ENCODE data around the gene PTPN3. TPM values are rescaled to one million over a fixed set of nuclear protein-coding genes. Genes with fewer than 3 reads are reported as not detected.

The PTPN3 gene
- total and polyA plus RNA-seq, 5 donors from 2014 or later: 0.03 to 0.47 (median 0.21) TPM; not detected in 1

DNA sequence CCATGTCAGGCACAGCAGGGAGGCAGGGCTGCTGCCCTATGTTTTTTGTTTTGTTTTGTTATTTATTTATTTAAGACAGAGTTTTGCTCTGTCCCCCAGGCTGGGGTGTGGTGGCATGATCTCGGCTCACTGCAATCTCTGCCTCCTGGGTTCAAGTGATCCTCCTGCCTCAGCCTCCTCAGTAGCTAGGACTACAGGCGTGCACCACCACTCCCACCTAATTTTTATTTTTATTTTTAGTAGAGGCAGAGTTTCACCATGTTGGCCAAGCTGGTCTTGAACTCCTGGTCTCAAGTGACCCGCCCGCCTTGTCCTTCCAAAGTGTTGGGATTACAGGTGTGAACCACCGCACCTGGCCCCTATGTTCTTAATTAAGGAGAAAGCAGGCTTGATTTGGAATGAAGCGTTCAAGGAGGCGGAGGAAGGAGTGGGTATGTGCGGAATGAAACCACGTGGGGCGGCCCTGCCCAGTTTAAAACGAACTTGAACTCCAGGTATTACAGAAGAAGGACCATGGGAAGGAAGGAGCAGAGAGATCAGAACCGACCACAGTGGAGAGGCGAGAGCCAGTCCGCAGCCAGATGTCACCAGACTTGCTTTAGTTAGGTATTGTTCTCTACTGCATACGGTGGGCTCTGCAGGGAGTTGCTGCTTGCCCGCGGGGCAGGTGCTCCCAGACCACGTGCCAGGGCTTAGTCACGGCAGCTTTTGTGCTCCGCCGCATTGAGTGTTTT lies 142.4 kb downstream of the PTPN3 start:
- Mint-ChIP-seq H3K36me3 (no peaks in the 10 kb centered on the region), H3K4me1 (no peaks in the 10 kb centered on the region), H3K9me3 (no peaks in the 10 kb centered on the region), H3K27me3 (peaks cover 16% of the 10 kb centered on the region), H3K27ac (no peak overlapping the region), H3K4me3 (no peak overlapping the region)
- H3K9me3 ChIP-seq (ENCODE audit: control insufficient read depth in 2 of 2, low read length in 2 of 2): no peaks in the 10 kb centered on the region
- no peaks in the 10 kb centered on the region for H3K27me3 ChIP-seq (ENCODE audit: control insufficient read depth, insufficient read depth, low read length)
- no peaks in the 10 kb centered on the region for H3K4me1 ChIP-seq (ENCODE audit: control insufficient read depth, insufficient read depth, low read length, poor library complexity, severe bottlenecking)
- no peak overlapping the region for H3K4me3 ChIP-seq (ENCODE audit: low read depth, low read length)
- DNase-seq (no peak), ATAC-seq (ENCODE audit: low read depth in 2 of 2) (no peak)
- H3K27ac ChIP-seq (ENCODE audit: insufficient read depth, low read length, poor library complexity, severe bottlenecking): no peak overlapping the region
- H3K36me3 ChIP-seq (ENCODE audit: control insufficient read depth, insufficient read depth, low read length): no peaks in the 10 kb centered on the region

DNA sequence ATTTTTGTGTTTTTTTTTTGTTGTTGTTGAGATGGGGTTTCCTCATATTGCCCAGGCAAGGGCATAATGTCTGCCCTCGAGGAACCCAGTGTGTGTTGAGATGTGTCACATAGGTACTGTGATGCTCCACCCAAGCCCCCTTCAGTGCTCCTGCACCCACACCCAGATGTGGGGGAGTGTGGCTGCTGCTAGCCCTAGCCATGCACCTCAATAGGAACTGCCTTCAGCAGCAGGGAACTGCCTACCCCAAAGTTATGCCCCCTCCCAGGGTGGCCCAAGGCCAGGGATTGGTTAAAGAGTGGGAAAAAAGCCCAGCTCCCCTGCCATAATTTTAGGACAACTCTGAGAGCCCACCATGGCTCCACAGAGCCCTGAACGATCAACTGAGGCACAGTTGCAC lies 143.9 kb downstream of the PTPN3 start:
- Histone ChIP-seq H3K4me3 (ENCODE audit: low read depth, low read length) (no peak overlapping the region), H3K27me3 (ENCODE audit: control insufficient read depth, insufficient read depth, low read length) (no peaks in the 10 kb centered on the region), H3K9me3 (ENCODE audit: control insufficient read depth in 2 of 2, low read length in 2 of 2) (no peaks in the 10 kb centered on the region), H3K4me1 (ENCODE audit: control insufficient read depth, insufficient read depth, low read length, poor library complexity, severe bottlenecking) (no peaks in the 10 kb centered on the region), H3K36me3 (ENCODE audit: control insufficient read depth, insufficient read depth, low read length) (no peaks in the 10 kb centered on the region), H3K27ac (ENCODE audit: insufficient read depth, low read length, poor library complexity, severe bottlenecking) (no peak overlapping the region)
- Mint-ChIP-seq H3K4me1 (no peaks in the 10 kb centered on the region), H3K27me3 (peaks cover 10% of the 10 kb centered on the region), H3K4me3 (no peak overlapping the region), H3K27ac (no peak overlapping the region), H3K36me3 (no peaks in the 10 kb centered on the region), H3K9me3 (no peaks in the 10 kb centered on the region)
- no peak for DNase-seq
- ATAC-seq (ENCODE audit: low read depth in 2 of 2): no peak

DNA sequence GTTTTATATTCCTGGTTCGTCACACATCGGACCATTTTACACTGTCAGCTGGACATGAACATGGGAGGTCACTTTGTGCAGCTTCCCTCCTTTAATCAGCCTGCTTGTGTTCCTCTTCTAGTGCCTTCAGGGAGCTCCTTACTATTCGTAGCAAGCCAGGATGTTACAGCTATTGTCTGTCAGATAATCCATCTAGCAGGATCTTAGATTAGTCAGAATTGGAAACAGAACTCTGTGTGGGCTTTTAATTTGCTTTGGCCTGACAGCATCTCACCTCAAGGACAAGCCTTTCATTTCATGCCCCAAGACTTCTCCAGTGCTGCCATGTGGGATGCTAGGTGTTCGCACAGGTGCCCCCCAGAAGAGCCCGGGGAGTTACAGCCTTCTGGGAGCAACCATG lies 147.1 kb downstream of the PTPN3 start:
- no peaks in the 10 kb centered on the region for H3K36me3 ChIP-seq (ENCODE audit: control insufficient read depth, insufficient read depth, low read length)
- Mint-ChIP-seq H3K4me1 (no peaks in the 10 kb centered on the region), H3K4me3 (no peak overlapping the region), H3K27me3 (peaks cover 10% of the 10 kb centered on the region), H3K9me3 (peaks cover 0 to 1% (median 0%) of the 10 kb centered on the region in 7 donors), H3K27ac (no peak overlapping the region), H3K36me3 (no peaks in the 10 kb centered on the region)
- no peak overlapping the region for H3K4me3 ChIP-seq (ENCODE audit: low read depth, low read length)
- H3K27me3 ChIP-seq (ENCODE audit: control insufficient read depth, insufficient read depth, low read length): no peaks in the 10 kb centered on the region
- DNase-seq (no peak), ATAC-seq (ENCODE audit: low read depth in 2 of 2) (no peak)
- H3K27ac ChIP-seq (ENCODE audit: insufficient read depth, low read length, poor library complexity, severe bottlenecking): no peak overlapping the region
- no peaks in the 10 kb centered on the region for H3K4me1 ChIP-seq (ENCODE audit: control insufficient read depth, insufficient read depth, low read length, poor library complexity, severe bottlenecking)
- H3K9me3 ChIP-seq (ENCODE audit: control insufficient read depth in 2 of 2, low read length in 2 of 2): no peaks in the 10 kb centered on the region

DNA sequence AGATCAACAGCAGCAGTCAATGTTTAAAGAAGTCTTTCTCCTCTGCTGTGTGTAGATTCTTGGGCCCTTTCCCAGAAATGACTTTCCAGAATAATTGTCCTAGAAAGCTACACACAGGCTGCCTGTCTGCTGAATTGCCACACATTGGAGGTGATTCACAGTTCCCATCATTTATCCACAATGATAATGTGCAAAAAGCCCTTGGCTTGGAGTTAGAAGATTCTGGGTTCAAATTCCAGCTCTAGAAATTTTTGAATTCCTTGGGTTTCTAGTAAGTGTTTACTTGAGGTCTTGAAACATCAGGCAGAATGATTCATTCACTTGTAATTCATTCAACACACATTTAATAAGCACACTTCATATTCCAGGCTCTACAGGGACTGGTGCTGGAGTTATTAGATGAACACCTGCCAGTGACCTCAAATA lies 148.7 kb downstream of the PTPN3 start:
- Mint-ChIP-seq H3K4me3 (no peak overlapping the region), H3K27ac (no peak overlapping the region), H3K4me1 (no peaks in the 10 kb centered on the region), H3K9me3 (peaks cover 0 to 1% (median 0%) of the 10 kb centered on the region in 7 donors), H3K27me3 (peaks cover 10% of the 10 kb centered on the region), H3K36me3 (no peaks in the 10 kb centered on the region)
- DNase-seq (no peak), ATAC-seq (ENCODE audit: low read depth in 2 of 2) (no peak)
- H3K36me3 ChIP-seq (ENCODE audit: control insufficient read depth, insufficient read depth, low read length): no peaks in the 10 kb centered on the region
- H3K4me3 ChIP-seq (ENCODE audit: low read depth, low read length): no peak overlapping the region
- no peaks in the 10 kb centered on the region for H3K9me3 ChIP-seq (ENCODE audit: control insufficient read depth in 2 of 2, low read length in 2 of 2)
- no peak overlapping the region for H3K27ac ChIP-seq (ENCODE audit: insufficient read depth, low read length, poor library complexity, severe bottlenecking)
- H3K27me3 ChIP-seq (ENCODE audit: control insufficient read depth, insufficient read depth, low read length): no peaks in the 10 kb centered on the region
- H3K4me1 ChIP-seq (ENCODE audit: control insufficient read depth, insufficient read depth, low read length, poor library complexity, severe bottlenecking): no peaks in the 10 kb centered on the region

DNA sequence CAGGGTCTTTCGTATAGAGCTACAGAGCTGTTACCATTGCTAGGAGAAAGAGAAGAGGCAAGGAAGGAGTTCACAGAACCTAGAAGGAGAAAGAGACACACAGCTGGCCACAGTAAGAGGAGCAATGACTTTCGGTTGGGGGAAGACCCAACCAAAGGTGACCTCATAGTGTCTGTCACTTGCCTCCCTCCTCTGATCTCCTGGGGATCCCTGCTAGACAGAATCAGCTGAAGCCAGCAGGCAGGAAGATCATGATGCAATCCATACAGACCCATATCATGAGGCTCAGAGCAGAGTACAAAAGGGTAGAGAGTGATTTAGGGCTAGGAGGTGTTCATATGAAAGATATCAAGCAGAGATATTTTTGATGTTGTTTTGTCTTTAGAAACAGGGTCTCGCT lies 151.2 kb downstream of the PTPN3 start:
- H3K36me3 Mint-ChIP-seq: no peaks in the 10 kb centered on the region
- no peaks in the 10 kb centered on the region for H3K36me3 ChIP-seq (ENCODE audit: control insufficient read depth, insufficient read depth, low read length)
- H3K27ac Mint-ChIP-seq: no peak overlapping the region
- ATAC-seq (ENCODE audit: low read depth in 2 of 2) (no peak), DNase-seq (no peak)
- H3K9me3 Mint-ChIP-seq: peaks cover 0 to 1% (median 0%) of the 10 kb centered on the region in 7 donors
- no peak overlapping the region for H3K4me3 ChIP-seq (ENCODE audit: low read depth, low read length)
- no peaks in the 10 kb centered on the region for H3K4me1 Mint-ChIP-seq
- no peaks in the 10 kb centered on the region for H3K27me3 Mint-ChIP-seq
- no peak overlapping the region for H3K4me3 Mint-ChIP-seq
- H3K27me3 ChIP-seq (ENCODE audit: control insufficient read depth, insufficient read depth, low read length): no peaks in the 10 kb centered on the region
- no peaks in the 10 kb centered on the region for H3K4me1 ChIP-seq (ENCODE audit: control insufficient read depth, insufficient read depth, low read length, poor library complexity, severe bottlenecking)
- no peaks in the 10 kb centered on the region for H3K9me3 ChIP-seq (ENCODE audit: control insufficient read depth in 2 of 2, low read length in 2 of 2)
- H3K27ac ChIP-seq (ENCODE audit: insufficient read depth, low read length, poor library complexity, severe bottlenecking): no peak overlapping the region

DNA sequence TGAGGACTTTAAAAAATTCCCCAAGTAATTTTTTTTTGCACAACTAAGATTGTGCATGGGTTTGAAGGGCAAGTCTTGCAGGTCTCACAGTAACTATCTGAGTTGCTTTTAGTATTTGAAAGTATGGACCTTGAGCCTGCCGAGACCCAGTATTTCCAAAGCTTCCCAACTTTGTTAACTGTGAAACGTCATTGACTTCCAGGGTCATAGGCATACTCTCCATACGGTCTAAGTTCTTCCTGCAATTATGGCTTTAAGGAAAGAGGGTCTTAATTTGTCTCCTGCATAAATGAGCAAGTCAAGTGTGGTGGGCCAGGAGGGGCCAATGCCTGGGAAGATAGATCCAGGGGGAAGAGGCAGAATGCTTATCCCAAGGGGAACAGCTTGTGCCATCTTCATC lies 153.2 kb downstream of the PTPN3 start:
- Mint-ChIP-seq H3K36me3 (no peaks in the 10 kb centered on the region), H3K4me1 (no peaks in the 10 kb centered on the region)

DNA sequence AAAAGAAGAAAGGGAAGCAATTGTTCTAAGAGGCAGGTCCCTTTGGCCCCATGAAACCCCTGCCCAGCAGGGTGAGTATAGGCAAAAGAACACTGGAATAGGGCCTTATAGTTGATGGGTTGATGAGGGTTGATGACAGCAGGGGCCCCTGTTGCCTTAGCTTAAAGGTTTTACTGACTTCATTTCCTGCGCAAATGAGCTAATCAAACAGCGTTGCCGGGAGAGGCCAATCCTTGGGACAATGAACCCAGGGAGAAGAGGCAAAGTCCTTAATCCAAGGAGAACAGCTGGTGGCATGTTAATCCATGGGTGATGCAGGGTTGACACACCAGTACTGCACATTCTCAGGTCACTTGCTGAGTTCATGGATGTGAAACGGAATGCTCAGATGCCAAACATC lies 155.2 kb downstream of the PTPN3 start:
- Mint-ChIP-seq H3K4me3 (no peak overlapping the region), H3K9me3 (no peaks in the 10 kb centered on the region), H3K4me1 (no peaks in the 10 kb centered on the region), H3K36me3 (no peaks in the 10 kb centered on the region), H3K27me3 (no peaks in the 10 kb centered on the region), H3K27ac (no peak overlapping the region)
- H3K36me3 ChIP-seq (ENCODE audit: control insufficient read depth, insufficient read depth, low read length): no peaks in the 10 kb centered on the region
- no peak overlapping the region for H3K27ac ChIP-seq (ENCODE audit: insufficient read depth, low read length, poor library complexity, severe bottlenecking)
- no peaks in the 10 kb centered on the region for H3K27me3 ChIP-seq (ENCODE audit: control insufficient read depth, insufficient read depth, low read length)
- DNase-seq: no peak
- H3K4me1 ChIP-seq (ENCODE audit: control insufficient read depth, insufficient read depth, low read length, poor library complexity, severe bottlenecking): no peaks in the 10 kb centered on the region
- no peaks in the 10 kb centered on the region for H3K9me3 ChIP-seq (ENCODE audit: control insufficient read depth in 2 of 2, low read length in 2 of 2)
- ATAC-seq (ENCODE audit: low read depth in 2 of 2): no peak
- H3K4me3 ChIP-seq (ENCODE audit: low read depth, low read length): no peak overlapping the region

More for the DNA sequence above, 153.2 kb downstream of the PTPN3 start:
- H3K27me3 Mint-ChIP-seq: no peaks in the 10 kb centered on the region
- H3K36me3 ChIP-seq (ENCODE audit: control insufficient read depth, insufficient read depth, low read length): no peaks in the 10 kb centered on the region
- no peaks in the 10 kb centered on the region for H3K4me1 ChIP-seq (ENCODE audit: control insufficient read depth, insufficient read depth, low read length, poor library complexity, severe bottlenecking)
- no peak overlapping the region for H3K27ac ChIP-seq (ENCODE audit: insufficient read depth, low read length, poor library complexity, severe bottlenecking)
- no peak overlapping the region for H3K4me3 ChIP-seq (ENCODE audit: low read depth, low read length)
- no peak overlapping the region for H3K27ac Mint-ChIP-seq
- H3K4me3 Mint-ChIP-seq: no peak overlapping the region
- H3K27me3 ChIP-seq (ENCODE audit: control insufficient read depth, insufficient read depth, low read length): no peaks in the 10 kb centered on the region
- H3K9me3 Mint-ChIP-seq: peaks cover 0 to 1% (median 0%) of the 10 kb centered on the region in 7 donors
- H3K9me3 ChIP-seq (ENCODE audit: control insufficient read depth in 2 of 2, low read length in 2 of 2): no peaks in the 10 kb centered on the region
- no peak for DNase-seq
- no peak for ATAC-seq (ENCODE audit: low read depth in 2 of 2)

DNA sequence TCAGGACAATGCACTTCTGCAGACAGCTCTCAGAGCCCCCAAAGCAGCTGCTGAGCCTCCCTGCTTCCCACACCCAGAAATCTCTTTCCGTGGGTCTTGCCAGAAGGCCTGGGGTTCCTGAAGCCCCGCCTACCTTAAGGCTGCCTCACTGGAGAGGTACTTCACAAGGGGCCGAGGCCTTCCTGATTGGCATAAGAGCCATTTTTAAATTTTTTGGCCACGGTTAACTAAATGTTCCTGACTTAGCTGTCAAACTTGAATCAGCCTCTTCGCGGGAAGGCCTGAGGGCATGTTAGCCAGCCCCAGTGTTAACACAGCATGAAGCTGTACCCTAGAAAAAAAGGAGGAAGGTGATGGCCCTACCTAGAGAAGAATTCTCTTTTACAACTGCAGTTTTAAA lies 156.5 kb downstream of the PTPN3 start:
- Histone ChIP-seq H3K27me3 (ENCODE audit: control insufficient read depth, insufficient read depth, low read length) (no peaks in the 10 kb centered on the region), H3K36me3 (ENCODE audit: control insufficient read depth, insufficient read depth, low read length) (no peaks in the 10 kb centered on the region), H3K9me3 (ENCODE audit: control insufficient read depth in 2 of 2, low read length in 2 of 2) (no peaks in the 10 kb centered on the region), H3K4me1 (ENCODE audit: control insufficient read depth, insufficient read depth, low read length, poor library complexity, severe bottlenecking) (no peaks in the 10 kb centered on the region), H3K4me3 (ENCODE audit: low read depth, low read length) (no peak overlapping the region), H3K27ac (ENCODE audit: insufficient read depth, low read length, poor library complexity, severe bottlenecking) (no peak overlapping the region)
- H3K36me3 Mint-ChIP-seq: no peaks in the 10 kb centered on the region
- no peaks in the 10 kb centered on the region for H3K4me1 Mint-ChIP-seq
- no peaks in the 10 kb centered on the region for H3K9me3 Mint-ChIP-seq
- H3K27ac Mint-ChIP-seq: no peak overlapping the region
- ATAC-seq (ENCODE audit: low read depth in 2 of 2) (no peak), DNase-seq (no peak)
- H3K4me3 Mint-ChIP-seq: no peak overlapping the region
- H3K27me3 Mint-ChIP-seq: no peaks in the 10 kb centered on the region

Measured in CD4-positive, CD25-positive, alpha-beta regulatory T cell (primary cell).